H1 (cell line): Measurements from ENCODE around the gene SLC2A4. TPM values are rescaled to one million over a fixed set of nuclear protein-coding genes. Genes with fewer than 3 reads are reported as not detected.

Experiments used
- CTCF ChIA-PET: fragments of 300-600 bp; sonication (Branson Sonifier 250); formaldehyde crosslinking; loops from one replicate; lab custom pipeline; 2021; ENCODE audit not compliant: partially characterized antibody; lab: Charles Lee
- POLR2A ChIA-PET: fragments of 300-600 bp; sonication (Branson Sonifier 250); formaldehyde crosslinking; loops from one replicate; lab custom pipeline; 2021; ENCODE audit warnings: inconsistent platforms; ENCODE audit not compliant: partially characterized antibody; lab: Charles Lee
- DNase-seq, 2 experiments: peaks; one replicate each; pipeline versions ENCODE4 v3.0.0 to v3.0.0-alpha.2; 2010 to 2022; ENCODE audit warnings: low spot score in 2 of 2, low read depth in 1 of 2, mixed read lengths in 1 of 2
- FAIRE-seq: peaks from 2 replicates; lab custom pipeline; 2011; peaks lifted over from hg19 to GRCh38; lab: Jason Lieb, UNC
- H2AFZ ChIP-seq: 2 replicates; pipeline ENCODE4 v1.8.1; 2012; ENCODE audit warnings: low read length, inconsistent platforms
- H2AK5ac ChIP-seq: 2 replicates; pipeline ENCODE4 v1.6.1; 2013; ENCODE audit warnings: low read depth, low read length
- H2BK120ac ChIP-seq: replicated peaks from 2 replicates; pipeline ENCODE3; 2013; ENCODE audit warnings: low read depth, low read length, inconsistent platforms
- H2BK12ac ChIP-seq: 2 replicates; pipeline ENCODE4 v1.6.1; 2013; ENCODE audit warnings: low read depth, low read length
- H2BK15ac ChIP-seq: 2 replicates; pipeline ENCODE4 v1.6.1; 2013; ENCODE audit warnings: low read length
- H2BK20ac ChIP-seq: 2 replicates; pipeline ENCODE4 v1.6.1; 2013; ENCODE audit warnings: low read length
- H2BK5ac ChIP-seq: 2 replicates; pipeline ENCODE4 v1.6.1; 2013; ENCODE audit warnings: low read depth, low read length
- H3K14ac ChIP-seq: 2 replicates; pipeline ENCODE4 v1.6.1; 2013; ENCODE audit warnings: inconsistent platforms; ENCODE audit not compliant: insufficient read length
- H3K18ac ChIP-seq: 2 replicates; pipeline ENCODE4 v1.6.1; 2013; ENCODE audit warnings: low read length; ENCODE audit errors: extremely low read depth
- H3K23ac ChIP-seq: 2 replicates; pipeline ENCODE4 v1.6.1; 2013; ENCODE audit warnings: inconsistent platforms; ENCODE audit not compliant: insufficient read length
- H3K23me2 ChIP-seq: 2 replicates; pipeline ENCODE4 v1.6.1; 2013; ENCODE audit warnings: low read depth, low read length
- H3K27ac ChIP-seq: 2 replicates; pipeline ENCODE4 v1.6.1; 2011; ENCODE audit warnings: low read depth, low read length, inconsistent platforms
- H3K27me3 ChIP-seq, 4 experiments: replicated peaks in 1 of 4; 1 replicate in 1 of 4; 2 replicates in 3 of 4; pipeline versions ENCODE4 v1.6.1 to v1.8.1; 2011 to 2013; ENCODE audit warnings: low read length in 3 of 4, mild to moderate bottlenecking in 3 of 4, inconsistent platforms in 2 of 4, mixed read lengths in 2 of 4, moderate library complexity in 1 of 4; ENCODE audit not compliant: control insufficient read depth in 3 of 4, insufficient read depth in 3 of 4; ENCODE audit errors: extremely low read depth in 1 of 4
- H3K36me3 ChIP-seq, 4 experiments: 2 replicates each; pipeline versions ENCODE4 v1.6.1 to v1.8.1; 2011 to 2013; ENCODE audit warnings: mild to moderate bottlenecking in 4 of 4, low read length in 3 of 4, moderate library complexity in 2 of 4, control low read depth in 1 of 4, inconsistent platforms in 1 of 4; ENCODE audit not compliant: insufficient read depth in 4 of 4, control insufficient read depth in 2 of 4
- H3K4ac ChIP-seq: replicated peaks from 2 replicates; pipeline ENCODE3; 2013; ENCODE audit warnings: low read length, low read depth, mixed read lengths, inconsistent platforms; ENCODE audit not compliant: insufficient read length
- H3K4me1 ChIP-seq, 4 experiments: replicated peaks in 1 of 4; 1 replicate in 1 of 4; 2 replicates in 3 of 4; pipeline versions ENCODE4 v1.6.1 to v1.8.1; 2011 to 2013; ENCODE audit warnings: low read length in 3 of 4, inconsistent platforms in 2 of 4, mixed read lengths in 1 of 4; ENCODE audit not compliant: insufficient read depth in 4 of 4, control insufficient read depth in 3 of 4
- H3K4me2 ChIP-seq, 2 experiments: 2 replicates each; pipeline versions ENCODE4 v1.6.1 to v1.8.1; 2011 to 2013; ENCODE audit warnings: low read depth in 2 of 2, low read length in 2 of 2, control low read depth in 1 of 2, inconsistent platforms in 1 of 2, mild to moderate bottlenecking in 1 of 2; ENCODE audit not compliant: insufficient read depth in 1 of 2
- H3K4me3 ChIP-seq, 4 experiments: fragments of 200-600, 300-600 bp in 1 of 4; sonication (generic), shearing (Covaris generic), sonication (Bioruptor Twin) in 1 of 4; 2 replicates each; pipeline versions ENCODE4 v1.5.1 to v1.8.1; 2011 to 2016; ENCODE audit warnings: low read length in 4 of 4, low read depth in 3 of 4, control low read depth in 2 of 4, inconsistent platforms in 2 of 4, mild to moderate bottlenecking in 2 of 4, mixed read lengths in 1 of 4, moderate library complexity in 1 of 4; ENCODE audit not compliant: insufficient read depth in 2 of 4; ENCODE audit errors: extremely low read depth in 1 of 4
- H3K56ac ChIP-seq: replicated peaks from 2 replicates; pipeline ENCODE3; 2013; ENCODE audit warnings: low read depth, mild to moderate bottlenecking, mixed read lengths, low read length, inconsistent platforms; ENCODE audit not compliant: insufficient read length
- H3K79me1 ChIP-seq: 2 replicates; pipeline ENCODE4 v1.6.1; 2013; ENCODE audit warnings: low read depth, low read length, control low read depth
- H3K79me2 ChIP-seq, 2 experiments: 2 replicates each; pipeline versions ENCODE4 v1.6.1 to v1.8.1; 2012 to 2013; ENCODE audit warnings: low read length in 2 of 2, mild to moderate bottlenecking in 2 of 2, inconsistent platforms in 1 of 2; ENCODE audit not compliant: insufficient read depth in 2 of 2, control insufficient read depth in 1 of 2
- H3K9ac ChIP-seq, 4 experiments: replicated peaks in 1 of 4; 1 replicate in 1 of 4; 2 replicates in 3 of 4; pipeline versions ENCODE4 v1.6.1 to v1.8.1; 2011 to 2013; ENCODE audit warnings: low read depth in 3 of 4, low read length in 3 of 4, control low read depth in 2 of 4, mild to moderate bottlenecking in 2 of 4, moderate library complexity in 2 of 4, inconsistent platforms in 1 of 4; ENCODE audit errors: extremely low read depth in 1 of 4
- H3K9me3 ChIP-seq, 2 experiments: 2 replicates each; pipeline versions ENCODE4 v1.6.1 to v1.8.1; 2012 to 2013; ENCODE audit warnings: mild to moderate bottlenecking in 2 of 2, moderate library complexity in 2 of 2, control low read depth in 1 of 2, inconsistent platforms in 1 of 2, low read depth in 1 of 2, low read length in 1 of 2, mixed read lengths in 1 of 2; ENCODE audit not compliant: insufficient read depth in 2 of 2
- H4K20me1 ChIP-seq, 2 experiments: replicated peaks in 1 of 2; 2 replicates each; pipeline versions ENCODE3 to v1.8.1; 2011 to 2013; ENCODE audit warnings: inconsistent platforms in 2 of 2, low read length in 2 of 2, mild to moderate bottlenecking in 1 of 2; ENCODE audit not compliant: insufficient read depth in 2 of 2, control insufficient read depth in 1 of 2
- H4K5ac ChIP-seq: 2 replicates; pipeline ENCODE4 v1.6.1; 2013; ENCODE audit warnings: low read length, low read depth, mixed read lengths, inconsistent platforms; ENCODE audit not compliant: insufficient read length
- H4K8ac ChIP-seq: 2 replicates; pipeline ENCODE4 v1.8.0; 2013; ENCODE audit warnings: mild to moderate bottlenecking, moderate library complexity, low read length, inconsistent platforms; ENCODE audit not compliant: insufficient read depth; ENCODE audit errors: extremely low read depth
- H4K91ac ChIP-seq: replicated peaks from 2 replicates; pipeline ENCODE3; 2013; ENCODE audit warnings: low read length, mixed read lengths, inconsistent platforms; ENCODE audit not compliant: insufficient read length
- ASH2L ChIP-seq: fragments of 200-600, 300-600 bp; sonication (generic); IDR thresholded peaks from one replicate; pipeline ENCODE4 v1.7.1; 2017; ENCODE audit warnings: low read length
- MAFK ChIP-seq: IDR thresholded peaks from 2 replicates; pipeline ENCODE4 v1.6.1; 2012; ENCODE audit warnings: low read depth, mild to moderate bottlenecking, improper control_type of control experiment, low read length
- POLR2A ChIP-seq, 2 experiments: IDR thresholded peaks; 1 replicate in 1 of 2; 2 replicates in 1 of 2; pipeline ENCODE4 v1.6.1; 2011; ENCODE audit warnings: low read depth in 2 of 2, low read length in 2 of 2, mild to moderate bottlenecking in 2 of 2; ENCODE audit errors: control extremely low read depth in 1 of 2
- RNF2 ChIP-seq: fragments of 200-900, 300-1000 bp; sonication (generic); IDR thresholded peaks from 2 replicates; pipeline ENCODE4 v1.7.1; 2016; ENCODE audit warnings: borderline replicate concordance, low read depth, mild to moderate bottlenecking, antibody characterized with exemption, low read length; ENCODE audit not compliant: poor library complexity, severe bottlenecking; ENCODE audit errors: missing control alignments
- SIRT6 ChIP-seq: IDR thresholded peaks from one replicate; pipeline ENCODE4 v1.7.1; 2012; ENCODE audit warnings: low read length, inconsistent platforms
- SIX5 ChIP-seq: IDR thresholded peaks from 2 replicates; pipeline ENCODE4 v1.6.1; 2011; ENCODE audit warnings: mild to moderate bottlenecking, low read depth, low read length
- TBP ChIP-seq: IDR thresholded peaks from 2 replicates; pipeline ENCODE4 v1.6.1; 2011; ENCODE audit warnings: low read depth, low read length, improper control_type of control experiment
- WGBS, 2 experiments: shearing (Covaris generic) in 1 of 2; methylation state at CpG; one replicate each; pipeline versions ENCODE4 v1.1.6 to v1.1.7; 2013 to 2015; ENCODE audit warnings: low lambda C conversion rate in 2 of 2, mixed read lengths in 2 of 2, inconsistent platforms in 1 of 2, low coverage in 1 of 2, missing lambda C conversion rate in 1 of 2; ENCODE audit not compliant: insufficient replicate concordance in 2 of 2, insufficient coverage in 1 of 2, insufficient read length in 1 of 2; ENCODE audit errors: extremely low coverage in 1 of 2, missing lambda C conversion rate in 1 of 2; 5-methylcytosine and 5-hydroxymethylcytosine counted together
- polyA plus RNA-seq, 7 experiments: library from polyadenylated mRNA; depleted of rRNA in 3 of 7; stranded (reverse) in 5 of 7; unstranded in 2 of 7; fragments of >200 nt in 5 of 7; fragments of 200-250 nt in 2 of 7; gene quantifications; 1 replicate in 5 of 7; 2 replicates in 1 of 7; 4 replicates in 1 of 7; pipeline versions ENCODE4 v1.2.1 to v1.2.3, GENCODE V29; 2011 to 2013; ENCODE audit warnings: missing spikeins in 2 of 7, mixed read lengths in 2 of 7
- total RNA-seq: library from RNA; stranded (reverse); fragmentation: NEBNext Ultra II Directional; extraction: Animal tissue kit (Norgen Biotek cat#: 25700); gene quantifications from 2 replicates; pipeline ENCODE4 v1.2.1, GENCODE V29; 2021
- TF ChIP-seq, protein P1 (sequence below): IDR thresholded peaks from 2 replicates; pipeline ENCODE4 v1.6.1; 2012; ENCODE audit warnings: low read length, inconsistent platforms

The SLC2A4 gene
- total and polyA plus RNA-seq, 2 of the 8 experiments (the other 6 are each of a cell fraction or from before 2014, with no cell fraction given) = 5.7 to 6.9 TPM

DNA sequence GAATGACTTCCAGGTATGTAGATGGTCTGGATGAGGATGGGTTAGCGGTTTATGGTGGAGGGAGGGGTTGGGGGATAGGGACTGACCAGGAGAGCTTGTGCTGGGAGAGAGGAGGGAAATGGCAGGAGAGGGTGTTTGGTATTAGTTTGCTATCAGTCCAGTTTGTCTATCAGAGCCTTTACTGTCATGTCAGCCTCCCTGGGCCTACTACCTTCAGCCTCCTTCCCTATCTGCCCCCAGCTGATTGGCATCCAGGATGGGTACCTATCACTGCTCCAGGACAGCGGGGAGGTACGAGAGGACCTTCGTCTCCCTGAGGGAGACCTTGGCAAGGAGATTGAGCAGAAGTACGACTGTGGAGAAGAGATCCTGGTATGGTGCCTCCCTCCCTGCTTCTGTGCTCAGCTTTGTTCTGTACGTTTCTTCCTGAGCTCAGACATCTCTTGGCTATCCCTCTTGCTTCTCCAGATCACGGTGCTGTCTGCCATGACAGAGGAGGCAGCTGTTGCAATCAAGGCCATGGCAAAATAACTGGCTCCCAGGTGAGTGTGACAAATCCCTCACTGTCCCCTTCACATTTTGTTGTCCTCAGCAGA lies 29.7 kb downstream of the SLC2A4 start:
- H3K36me3 ChIP-seq = peaks cover 27 to 46% (median 36%) of the 10 kb centered on the region in 4 experiments
- H3K23ac ChIP-seq = no peak overlapping the region
- no peak overlapping the region for H4K8ac ChIP-seq
- ChIA-PET CTCF (interaction anchor here (0.9 to 4.5 kb wide), 7 partner anchors 15 to 250 kb away, joined by 3 to 22 read pairs (median 3); partner anchors contain the start of gene GABARAP), POLR2A (interaction anchor here (0.6 to 11.3 kb wide), 16 partner anchors 10 to 290 kb away, joined by 3 to 223 read pairs (median 6); partner anchors contain the start of genes ACADVL, ACAP1, CLDN7 and DLG4)
- H4K91ac ChIP-seq = no peak overlapping the region
- DNase-seq (no peak), FAIRE-seq (no peak)
- no peak overlapping the region for H4K5ac ChIP-seq
- H3K4me2 ChIP-seq = no peak overlapping the region
- no peak overlapping the region for H2AK5ac ChIP-seq
- no peak overlapping the region for H2AFZ ChIP-seq
- H2BK15ac ChIP-seq = no peak overlapping the region
- H3K27me3 ChIP-seq = no peaks in the 10 kb centered on the region
- H2BK5ac ChIP-seq = no peak overlapping the region
- H3K18ac ChIP-seq = no peak overlapping the region
- H3K23me2 ChIP-seq = peaks cover 10% of the 10 kb centered on the region
- no peak overlapping the region for H2BK120ac ChIP-seq
- H3K4ac ChIP-seq = no peak overlapping the region
- 96 to 100% methylated on average over 1 to 7 of the region's 7 CpGs for WGBS, 2 experiments
- H3K14ac ChIP-seq = no peak overlapping the region
- H3K9ac ChIP-seq = no peak overlapping the region; a peak in 1 of 7 replicates
- H3K79me2 ChIP-seq = peaks cover 17 to 43% of the 10 kb centered on the region in 2 experiments
- peaks cover 21 to 28% of the 10 kb centered on the region in 2 experiments for H4K20me1 ChIP-seq
- H3K4me3 ChIP-seq = no peak overlapping the region
- H3K4me1 ChIP-seq = peaks cover 0 to 19% (median 9%) of the 10 kb centered on the region in 4 experiments; a peak in 5 of 7 replicates
- no peak overlapping the region for H2BK12ac ChIP-seq
- H3K9me3 ChIP-seq = no peaks in the 10 kb centered on the region
- peaks cover 12% of the 10 kb centered on the region for H3K79me1 ChIP-seq
- H3K27ac ChIP-seq = no peak overlapping the region
- no peak overlapping the region for H2BK20ac ChIP-seq
- no peak overlapping the region for H3K56ac ChIP-seq
- TF ChIP-seq TBP (no peak), POLR2A (IDR thresholded peaks at IDR 0.05; ENCODE audit: control extremely low read depth in 1 of 2, low read depth in 2 of 2, low read length in 2 of 2) (peak in 1 of 2 experiments; percentile 33; a peak in 1 of 3 replicates), ASH2L (no peak), SIRT6 (no peak), MAFK (no peak), RNF2 (no peak), SIX5 (no peak)
- TF ChIP-seq, protein P1, sequence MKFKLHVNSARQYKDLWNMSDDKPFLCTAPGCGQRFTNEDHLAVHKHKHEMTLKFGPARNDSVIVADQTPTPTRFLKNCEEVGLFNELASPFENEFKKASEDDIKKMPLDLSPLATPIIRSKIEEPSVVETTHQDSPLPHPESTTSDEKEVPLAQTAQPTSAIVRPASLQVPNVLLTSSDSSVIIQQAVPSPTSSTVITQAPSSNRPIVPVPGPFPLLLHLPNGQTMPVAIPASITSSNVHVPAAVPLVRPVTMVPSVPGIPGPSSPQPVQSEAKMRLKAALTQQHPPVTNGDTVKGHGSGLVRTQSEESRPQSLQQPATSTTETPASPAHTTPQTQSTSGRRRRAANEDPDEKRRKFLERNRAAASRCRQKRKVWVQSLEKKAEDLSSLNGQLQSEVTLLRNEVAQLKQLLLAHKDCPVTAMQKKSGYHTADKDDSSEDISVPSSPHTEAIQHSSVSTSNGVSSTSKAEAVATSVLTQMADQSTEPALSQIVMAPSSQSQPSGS = no peak
